ENCODE results near the gene SLC35F1. TPM values are rescaled to one million over a fixed set of nuclear protein-coding genes. Genes with fewer than 3 reads are reported as not detected.

The SLC35F1 gene
- total RNA-seq, 1 experiment from 2014 or later, result 4.3 TPM

DNA sequence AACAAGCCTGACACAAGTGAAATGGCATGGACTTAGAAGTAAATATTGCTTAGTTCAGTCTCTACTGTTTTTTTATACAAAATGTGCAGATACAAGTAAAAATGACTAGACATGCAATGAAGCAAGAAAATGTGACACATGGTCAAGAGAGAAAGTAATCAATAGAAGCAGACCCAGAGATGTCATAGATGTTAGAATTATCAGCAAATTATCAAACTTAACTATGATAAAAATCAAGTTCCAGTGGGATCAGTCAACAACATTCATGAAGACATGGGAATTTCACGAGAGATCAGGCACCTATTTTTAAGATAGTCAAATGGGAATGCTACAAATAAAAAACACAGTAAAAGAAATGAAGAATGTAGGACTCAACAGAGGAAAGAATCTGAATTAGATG lies 267.0 kb downstream of the SLC35F1 start:
- H2BK12ac ChIP-seq (ENCODE audit: insufficient read length, low read depth, low read length), result no peak overlapping the region
- H2AFZ ChIP-seq (ENCODE audit: low read length), result no peak overlapping the region
- H3K79me1 ChIP-seq (ENCODE audit: insufficient read depth, low read depth, low read length, poor library complexity, severe bottlenecking), result no peaks in the 10 kb centered on the region
- H2AK5ac ChIP-seq (ENCODE audit: insufficient read length, low read length), result no peak overlapping the region
- Mint-ChIP-seq H3K9me3 (peaks cover 13 to 15% of the 10 kb centered on the region in 2 experiments), H3K36me3 (ENCODE audit: insufficient read depth in 1 of 3, low read depth in 3 of 3) (peaks cover 5 to 15% (median 8%) of the 10 kb centered on the region in 3 experiments), H3K27me3 (ENCODE audit: low read depth) (no peaks in the 10 kb centered on the region), H3K27ac (no peak overlapping the region), H3K4me3 (no peak overlapping the region), H3K4me1 (peaks cover 0 to 3% of the 10 kb centered on the region in 2 experiments; a peak in 1 of 4 replicates)
- H3K27ac ChIP-seq (ENCODE audit: insufficient read length, low read depth, low read length), result no peak overlapping the region
- H3K27me3 ChIP-seq (ENCODE audit: insufficient read depth, low read length), result no peaks in the 10 kb centered on the region
- no peak overlapping the region for H2BK120ac ChIP-seq (ENCODE audit: low read depth, low read length, poor library complexity, severe bottlenecking)
- H2BK15ac ChIP-seq (ENCODE audit: low read depth, low read length), result no peak overlapping the region
- H2BK5ac ChIP-seq (ENCODE audit: insufficient read length, low read length), result no peak overlapping the region
- H3K9me3 ChIP-seq (ENCODE audit: control insufficient read depth, low read depth, low read length), result no peaks in the 10 kb centered on the region
- no peak overlapping the region for H3K9ac ChIP-seq (ENCODE audit: extremely low read depth, insufficient read length, low read length)
- no peak overlapping the region for H3K18ac ChIP-seq (ENCODE audit: insufficient read length, low read depth, low read length)
- DNase-seq, result no peak
- no CpG with 5 or more reads among the region's 1 CpG for WGBS (ENCODE audit: extremely low coverage, insufficient read length, low lambda C conversion rate)
- no peak overlapping the region for H3K4ac ChIP-seq (ENCODE audit: low read depth, low read length)
- no peak overlapping the region for H4K91ac ChIP-seq (ENCODE audit: insufficient read length, low read depth, low read length)
- no peak overlapping the region for H3K56ac ChIP-seq (ENCODE audit: insufficient read length, low read depth, low read length)
- H3K4me1 ChIP-seq (ENCODE audit: insufficient read depth, low read length), result no peaks in the 10 kb centered on the region
- H3K79me2 ChIP-seq (ENCODE audit: insufficient read depth, low read length), result no peaks in the 10 kb centered on the region
- H2BK20ac ChIP-seq (ENCODE audit: low read depth, low read length, poor library complexity, severe bottlenecking), result no peak overlapping the region
- H3K14ac ChIP-seq (ENCODE audit: insufficient read depth, low read length), result no peak overlapping the region
- no peak overlapping the region for H3T11ph ChIP-seq (ENCODE audit: low read length)
- H4K20me1 ChIP-seq (ENCODE audit: control insufficient read depth, insufficient read depth, insufficient read length), result no peaks in the 10 kb centered on the region
- no peaks in the 10 kb centered on the region for H3K23me2 ChIP-seq (ENCODE audit: insufficient read length, low read depth, low read length, poor library complexity, severe bottlenecking)
- no peak overlapping the region for H4K5ac ChIP-seq (ENCODE audit: insufficient read length, low read depth, low read length)
- no peak overlapping the region for H3K4me2 ChIP-seq (ENCODE audit: insufficient read depth, insufficient read length, low read length)
- no peak for TF ChIP-seq CTCF (conservative IDR thresholded peaks at IDR 0.05)
- H3K23ac ChIP-seq (ENCODE audit: insufficient read length, low read depth, low read length), result no peak overlapping the region
- H4K8ac ChIP-seq (replicated peaks; ENCODE audit: insufficient read length, low read depth, low read length), result no peak overlapping the region
